ENCODE measurements around the gene NAT8L.

GRCh38 chr4:2081540-2081939 is 22.4 kb downstream of the NAT8L start:
- no peak for TF ChIP-seq FOXP2 (optimal IDR thresholded peaks at IDR 0.05; ENCODE audit: control extremely low read depth, extremely low read length, insufficient read depth)
- no peak for TF ChIP-seq EZH2 (IDR thresholded peaks at IDR 0.05)
- TF ChIP-seq POLR2AphosphoS5 (IDR thresholded peaks at IDR 0.05; ENCODE audit: borderline replicate concordance, low read depth, low read length) = no peak

Measured in SK-N-MC (cell line).